GM12801 (cell line): ENCODE data around the gene MAPK1.

Experiments used
- TF ChIP-seq, protein P1 (sequence below): IDR thresholded peaks from one replicate; pipeline ENCODE4 v1.5.1; 2011; ENCODE audit warnings: control low read depth; ENCODE audit not compliant: insufficient read length; ENCODE audit errors: extremely low read depth

Gene MAPK1

DNA sequence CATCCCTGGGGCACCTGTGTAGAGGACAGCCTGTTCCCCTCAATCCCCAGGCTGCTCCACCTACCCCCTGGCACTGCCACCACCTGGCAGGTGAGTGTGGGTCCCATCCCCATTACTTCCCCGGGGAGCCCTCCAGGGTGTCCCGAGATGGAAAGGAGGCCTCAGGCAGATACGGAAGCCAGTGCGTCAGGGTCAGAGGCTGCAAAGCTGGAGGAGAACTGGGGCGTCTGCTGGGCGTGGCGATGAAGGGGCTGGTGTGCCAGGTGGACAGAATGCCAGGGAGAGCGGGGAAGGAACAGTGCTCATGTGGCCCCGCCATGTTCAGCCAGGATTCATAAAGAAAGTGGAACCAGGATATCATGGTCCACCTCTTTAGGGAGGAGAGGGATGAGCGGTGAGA lies 139.7 kb downstream of the MAPK1 start:
- TF ChIP-seq, protein P1, sequence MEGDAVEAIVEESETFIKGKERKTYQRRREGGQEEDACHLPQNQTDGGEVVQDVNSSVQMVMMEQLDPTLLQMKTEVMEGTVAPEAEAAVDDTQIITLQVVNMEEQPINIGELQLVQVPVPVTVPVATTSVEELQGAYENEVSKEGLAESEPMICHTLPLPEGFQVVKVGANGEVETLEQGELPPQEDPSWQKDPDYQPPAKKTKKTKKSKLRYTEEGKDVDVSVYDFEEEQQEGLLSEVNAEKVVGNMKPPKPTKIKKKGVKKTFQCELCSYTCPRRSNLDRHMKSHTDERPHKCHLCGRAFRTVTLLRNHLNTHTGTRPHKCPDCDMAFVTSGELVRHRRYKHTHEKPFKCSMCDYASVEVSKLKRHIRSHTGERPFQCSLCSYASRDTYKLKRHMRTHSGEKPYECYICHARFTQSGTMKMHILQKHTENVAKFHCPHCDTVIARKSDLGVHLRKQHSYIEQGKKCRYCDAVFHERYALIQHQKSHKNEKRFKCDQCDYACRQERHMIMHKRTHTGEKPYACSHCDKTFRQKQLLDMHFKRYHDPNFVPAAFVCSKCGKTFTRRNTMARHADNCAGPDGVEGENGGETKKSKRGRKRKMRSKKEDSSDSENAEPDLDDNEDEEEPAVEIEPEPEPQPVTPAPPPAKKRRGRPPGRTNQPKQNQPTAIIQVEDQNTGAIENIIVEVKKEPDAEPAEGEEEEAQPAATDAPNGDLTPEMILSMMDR, result no peak

DNA sequence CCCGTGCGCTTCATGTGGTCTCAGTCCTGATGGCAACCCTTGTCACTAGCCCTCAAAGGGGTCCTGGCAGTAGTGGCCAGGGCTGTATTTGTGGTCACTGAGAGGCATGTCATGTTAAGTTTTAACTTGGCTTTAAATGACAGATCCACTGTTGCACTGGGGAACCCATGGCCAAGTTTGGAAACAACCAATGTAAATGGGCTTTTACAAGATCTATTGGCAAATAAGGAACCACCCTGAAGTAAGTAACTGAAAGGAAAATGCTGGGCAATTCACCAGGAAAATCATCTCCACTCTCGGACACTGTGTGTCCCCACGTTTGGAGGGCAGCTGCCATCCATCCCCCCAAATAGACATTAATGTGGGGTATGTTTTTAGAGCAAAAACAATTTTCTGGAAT lies 140.3 kb downstream of the MAPK1 start:
- TF ChIP-seq, protein P1, result no peak

DNA sequence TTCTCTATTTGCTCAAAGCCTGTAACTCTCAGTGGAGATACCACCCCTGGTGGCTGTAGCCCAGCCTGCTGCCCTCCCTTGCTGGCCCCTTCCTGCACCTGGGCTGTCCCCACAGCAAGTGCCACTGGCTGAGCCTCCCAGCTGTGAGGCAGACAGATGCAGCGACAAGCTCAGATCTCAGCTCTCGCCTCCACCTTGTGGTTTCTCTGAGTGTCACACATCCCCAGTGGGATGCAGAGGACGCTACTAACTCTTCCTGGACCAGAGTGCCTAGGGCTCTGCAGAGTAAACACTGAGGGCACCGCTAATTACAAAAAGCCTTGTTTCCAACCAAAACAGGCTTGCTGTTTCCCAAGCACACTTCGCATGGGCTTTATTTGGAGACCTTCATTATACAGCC lies 140.8 kb downstream of the MAPK1 start:
- TF ChIP-seq, protein P1, result no peak

DNA sequence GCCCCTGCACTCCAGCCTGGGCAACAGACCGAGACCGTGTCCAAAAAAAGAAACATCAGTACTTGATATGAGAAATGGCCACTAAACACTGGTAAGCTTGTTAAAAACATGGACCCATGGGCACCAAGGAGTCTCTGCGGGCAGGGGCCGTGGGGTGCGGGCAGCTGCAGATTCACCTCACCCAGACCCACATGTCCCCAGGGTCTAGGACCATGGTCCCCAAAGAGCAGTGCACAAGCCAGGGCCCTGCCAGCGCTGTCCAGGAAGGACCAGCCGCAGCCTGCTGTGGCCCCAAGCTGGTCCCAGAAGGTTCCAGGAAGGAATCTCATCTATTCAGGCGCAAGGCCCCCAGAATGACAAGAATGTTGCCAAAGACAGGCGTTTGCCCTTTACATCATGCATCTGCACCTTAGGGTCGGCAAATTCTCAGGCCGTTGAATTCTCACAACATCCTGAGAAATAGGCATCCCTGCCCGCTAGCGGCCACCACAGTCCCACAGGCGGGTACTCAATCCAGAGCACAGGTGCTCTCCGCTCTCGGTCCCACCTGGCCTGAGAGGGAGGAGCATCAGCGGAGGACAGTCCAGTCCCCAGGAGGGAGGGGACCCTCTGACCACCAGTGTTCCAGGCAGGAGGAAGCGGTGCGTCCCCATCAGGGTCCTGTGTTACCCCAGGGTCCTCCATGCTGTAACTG lies 141.3 kb downstream of the MAPK1 start:
- TF ChIP-seq, protein P1, result no peak

DNA sequence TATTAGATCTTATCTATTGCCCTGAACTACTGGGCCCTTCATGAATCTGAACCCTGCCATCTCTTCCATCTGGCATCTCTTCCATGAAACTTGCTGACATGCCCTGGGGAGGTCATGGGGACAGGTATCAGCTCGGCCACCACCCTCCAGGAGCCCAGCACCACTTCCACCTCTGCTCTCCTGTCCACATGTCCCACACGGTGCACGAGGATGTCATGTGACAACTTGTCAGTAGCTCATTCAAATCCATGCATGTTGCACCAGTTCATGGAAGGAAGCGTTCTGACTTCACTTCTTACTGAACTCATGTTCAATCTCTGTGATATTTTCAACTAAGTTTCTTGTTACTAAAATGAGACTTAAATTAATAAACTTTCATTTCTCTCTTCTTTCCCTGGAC lies 148.4 kb downstream of the MAPK1 start:
- TF ChIP-seq, protein P1, result no peak

DNA sequence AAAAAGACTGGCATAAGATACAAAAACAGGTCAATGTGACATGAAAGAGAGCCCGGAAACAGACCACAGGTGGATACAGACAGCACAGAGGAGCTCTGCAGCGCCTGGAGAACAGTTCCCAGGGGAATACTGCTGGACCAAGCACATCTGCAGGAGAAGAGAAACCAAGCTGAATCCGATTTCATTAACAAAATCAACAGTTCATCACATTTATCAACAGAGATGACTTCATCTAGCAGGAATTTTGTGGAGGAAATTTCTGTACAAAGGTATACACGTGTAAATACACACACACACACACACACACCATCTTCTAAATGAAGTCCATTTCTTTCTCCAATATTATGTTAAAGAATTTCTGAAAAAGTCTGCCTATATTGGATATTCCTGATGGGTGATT lies 148.9 kb downstream of the MAPK1 start:
- TF ChIP-seq, protein P1, result no peak

DNA sequence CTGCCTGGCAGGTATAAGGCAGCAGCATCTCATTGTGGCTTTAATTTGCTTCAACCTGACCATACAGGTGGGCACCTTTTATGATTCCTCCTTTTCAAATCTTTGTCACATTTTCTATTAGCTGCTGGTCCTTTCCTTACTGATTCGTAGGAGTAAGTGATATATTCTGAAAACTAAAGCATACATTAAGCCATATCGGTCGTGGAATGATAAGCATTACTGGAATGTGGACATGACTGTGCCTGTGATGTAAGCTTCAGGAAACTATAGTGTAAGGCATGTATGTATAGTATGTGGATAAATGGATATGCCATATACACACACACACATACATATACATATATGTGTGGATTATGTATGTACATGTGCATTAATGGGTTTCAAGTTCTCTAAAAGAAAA lies 152.7 kb downstream of the MAPK1 start:
- TF ChIP-seq, protein P1, result no peak
